GM21786 (cell line): Measurements from ENCODE around the gene MAGI1.

ENCODE experiments used
- ATAC-seq: cut with Tn5 transposase; IDR thresholded peaks from one replicate; pipeline ENCODE4 v1.9.1; 2021; ENCODE audit not compliant: unreplicated experiment

MAGI1 gene

GRCh38 chr3:65650247-65650646, 388.5 kb downstream of the MAGI1 start:
- ATAC-seq = no peak

- no peak for ATAC-seq
Measured at GRCh38 chr3:65647369-65647768, 391.3 kb downstream of the MAGI1 start.

GRCh38 chr3:65642883-65643282, 395.8 kb downstream of the MAGI1 start:
- ATAC-seq = no peak

GRCh38 chr3:65641777-65642176, 396.9 kb downstream of the MAGI1 start:
- no peak for ATAC-seq

GRCh38 chr3:65641045-65641444, 397.7 kb downstream of the MAGI1 start:
- ATAC-seq = no peak

- no peak for ATAC-seq
Measured at GRCh38 chr3:65639444-65639843, 399.3 kb downstream of the MAGI1 start.

- ATAC-seq = no peak
Measured at GRCh38 chr3:65638301-65638700, 400.4 kb downstream of the MAGI1 start.

- no peak for ATAC-seq
Measured at GRCh38 chr3:65636326-65636725, 402.4 kb downstream of the MAGI1 start.

GRCh38 chr3:65635657-65636056, 403.1 kb downstream of the MAGI1 start:
- ATAC-seq = no peak

GRCh38 chr3:65633018-65633638, 405.6 kb downstream of the MAGI1 start:
- ATAC-seq = no peak

- no peak for ATAC-seq
Measured at GRCh38 chr3:65632414-65632813, 406.3 kb downstream of the MAGI1 start.

GRCh38 chr3:65628978-65629377, 409.7 kb downstream of the MAGI1 start:
- no peak for ATAC-seq

- no peak for ATAC-seq
Measured at GRCh38 chr3:65627062-65627461, 411.7 kb downstream of the MAGI1 start.

- ATAC-seq = no peak
Measured at GRCh38 chr3:65625305-65625704, 413.4 kb downstream of the MAGI1 start.

- ATAC-seq = no peak
Measured at GRCh38 chr3:65623362-65623761, 415.4 kb downstream of the MAGI1 start.

- ATAC-seq = no peak
Measured at GRCh38 chr3:65619888-65620287, 418.8 kb downstream of the MAGI1 start.

GRCh38 chr3:65619451-65619881, 419.3 kb downstream of the MAGI1 start:
- no peak for ATAC-seq

- no peak for ATAC-seq
Measured at GRCh38 chr3:65618599-65618998, 420.1 kb downstream of the MAGI1 start.

- no peak for ATAC-seq
Measured at GRCh38 chr3:65617787-65618186, 420.9 kb downstream of the MAGI1 start.

- ATAC-seq = no peak
Measured at GRCh38 chr3:65617209-65617608, 421.5 kb downstream of the MAGI1 start.

- no peak for ATAC-seq
Measured at GRCh38 chr3:65616563-65616962, 422.2 kb downstream of the MAGI1 start.

- ATAC-seq = no peak
Measured at GRCh38 chr3:65615329-65615728, 423.4 kb downstream of the MAGI1 start.

GRCh38 chr3:65614585-65614984, 424.1 kb downstream of the MAGI1 start:
- no peak for ATAC-seq
